Measurements from ENCODE around the gene GPX8.
A peak's percentile ranks its signal among the peaks of the same experiment; 100 is the strongest.

GPX8 gene, protein sequence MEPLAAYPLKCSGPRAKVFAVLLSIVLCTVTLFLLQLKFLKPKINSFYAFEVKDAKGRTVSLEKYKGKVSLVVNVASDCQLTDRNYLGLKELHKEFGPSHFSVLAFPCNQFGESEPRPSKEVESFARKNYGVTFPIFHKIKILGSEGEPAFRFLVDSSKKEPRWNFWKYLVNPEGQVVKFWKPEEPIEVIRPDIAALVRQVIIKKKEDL
- 0.05 to 0.76 (median 0.30) reads per million in 18 experiments for total RNA-seq

DNA sequence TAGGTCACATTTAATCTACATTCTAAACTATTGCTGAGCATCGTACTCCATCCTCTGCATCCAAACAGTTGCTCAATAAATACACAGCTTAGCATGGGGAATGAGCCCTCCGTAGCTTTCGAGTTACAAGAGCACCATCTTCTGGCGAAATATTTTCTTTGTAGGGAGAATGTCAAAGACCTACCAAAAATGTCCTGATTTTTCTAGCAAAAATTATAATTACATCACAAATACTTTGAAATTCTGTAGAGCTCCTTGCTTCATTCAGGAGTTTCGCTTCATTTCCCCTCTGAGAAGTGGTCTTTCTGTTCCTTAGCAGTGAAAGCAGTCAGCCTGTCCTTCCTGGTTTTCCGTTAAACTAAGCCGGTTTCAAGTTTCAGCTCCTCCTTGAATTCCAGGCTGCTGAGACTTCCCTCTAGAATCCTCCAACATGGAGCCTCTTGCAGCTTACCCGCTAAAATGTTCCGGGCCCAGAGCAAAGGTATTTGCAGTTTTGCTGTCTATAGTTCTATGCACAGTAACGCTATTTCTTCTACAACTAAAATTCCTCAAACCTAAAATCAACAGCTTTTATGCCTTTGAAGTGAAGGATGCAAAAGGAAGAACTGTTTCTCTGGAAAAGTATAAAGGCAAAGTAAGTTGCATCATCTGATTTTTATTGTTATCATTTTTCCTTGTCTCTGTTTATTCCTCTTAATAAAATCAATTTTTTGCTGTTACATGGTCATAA, at the start of gene GPX8:
Gene GPX8, plus strand, starts transcription at position 409 of the 730 bp plus-strand sequence. Its CDS starts 22 bp downstream, at position 431.
- DNase-seq = peak; percentile 10 to 24

DNA sequence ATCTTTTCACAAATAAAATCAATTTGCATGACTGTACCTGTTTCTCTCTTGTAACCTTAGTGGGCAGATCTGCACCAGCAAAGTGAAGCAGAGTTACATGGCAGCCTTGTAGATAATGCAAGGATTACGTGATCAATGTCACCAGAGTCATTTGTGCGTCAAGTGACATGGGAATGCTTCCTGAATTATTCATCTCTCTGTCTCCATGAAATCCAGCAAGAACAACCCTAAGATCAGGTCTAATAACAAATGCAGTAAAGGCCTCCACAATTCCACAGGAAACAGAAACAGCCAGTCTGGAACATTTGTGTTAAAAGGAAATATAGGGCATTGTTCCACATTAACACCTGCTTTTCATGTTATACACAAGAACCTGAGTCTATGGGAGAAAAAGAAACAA, 49.8 kb upstream of the GPX8 start:
- DNase-seq = no peak

DNA sequence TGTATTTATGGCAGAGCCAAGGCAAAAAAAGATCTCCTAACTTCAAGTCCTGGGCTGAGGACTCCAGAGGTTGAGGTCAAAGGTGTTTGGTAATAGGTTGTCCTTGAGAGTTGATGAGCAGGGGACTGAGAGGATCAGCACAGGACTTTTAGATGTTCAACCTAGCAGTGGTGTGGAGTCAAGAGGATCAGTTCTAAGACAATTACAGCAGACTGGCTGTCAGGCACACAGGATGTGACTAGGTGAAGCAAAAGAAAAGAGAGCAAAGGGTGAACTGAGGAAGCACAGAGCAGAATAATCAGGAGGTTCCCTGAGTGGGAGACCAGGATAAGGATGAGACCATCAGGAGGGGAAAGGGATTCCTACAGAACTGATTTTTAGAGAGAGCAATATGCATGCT, 46.6 kb upstream of the GPX8 start:
- DNase-seq = no peak

DNA sequence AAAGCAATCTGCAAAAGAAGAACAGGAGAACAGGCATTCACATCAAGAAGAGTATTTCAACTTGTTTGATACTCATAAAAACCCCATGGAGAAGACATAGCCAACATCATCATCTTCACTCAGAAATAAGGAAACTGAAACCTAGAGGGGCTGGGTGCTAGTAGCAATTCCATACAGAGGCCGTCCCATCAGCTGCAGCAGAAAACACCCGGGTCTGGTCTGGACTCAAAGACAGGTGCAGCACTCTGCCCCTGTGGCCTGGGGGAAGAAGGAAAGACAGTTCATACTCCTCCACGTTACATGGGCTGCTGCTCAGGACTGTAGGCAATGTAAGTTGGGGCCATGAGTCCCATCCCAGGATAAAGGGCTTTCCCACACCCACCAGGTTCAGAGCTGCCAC, 45.9 kb upstream of the GPX8 start:
- no peak for DNase-seq

DNA sequence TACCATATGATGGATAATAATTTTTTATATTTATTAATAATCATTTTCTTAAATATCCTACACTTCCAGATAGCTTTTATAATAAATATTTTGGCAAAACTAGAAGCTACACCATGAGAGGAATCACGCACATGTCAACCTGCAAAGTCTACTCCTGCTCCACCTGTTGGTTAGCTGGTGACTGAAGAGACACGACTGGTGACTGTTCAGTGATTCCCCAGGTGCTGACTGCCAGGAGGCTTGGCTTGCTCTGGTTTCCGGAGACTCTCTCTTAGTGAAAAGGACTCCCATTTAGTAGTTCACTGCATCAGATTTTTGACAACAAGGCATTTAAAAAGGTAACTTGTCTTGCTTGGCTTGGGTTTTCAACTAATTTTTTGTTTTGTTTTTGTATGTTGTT, 36.6 kb upstream of the GPX8 start:
- no peak for DNase-seq

DNA sequence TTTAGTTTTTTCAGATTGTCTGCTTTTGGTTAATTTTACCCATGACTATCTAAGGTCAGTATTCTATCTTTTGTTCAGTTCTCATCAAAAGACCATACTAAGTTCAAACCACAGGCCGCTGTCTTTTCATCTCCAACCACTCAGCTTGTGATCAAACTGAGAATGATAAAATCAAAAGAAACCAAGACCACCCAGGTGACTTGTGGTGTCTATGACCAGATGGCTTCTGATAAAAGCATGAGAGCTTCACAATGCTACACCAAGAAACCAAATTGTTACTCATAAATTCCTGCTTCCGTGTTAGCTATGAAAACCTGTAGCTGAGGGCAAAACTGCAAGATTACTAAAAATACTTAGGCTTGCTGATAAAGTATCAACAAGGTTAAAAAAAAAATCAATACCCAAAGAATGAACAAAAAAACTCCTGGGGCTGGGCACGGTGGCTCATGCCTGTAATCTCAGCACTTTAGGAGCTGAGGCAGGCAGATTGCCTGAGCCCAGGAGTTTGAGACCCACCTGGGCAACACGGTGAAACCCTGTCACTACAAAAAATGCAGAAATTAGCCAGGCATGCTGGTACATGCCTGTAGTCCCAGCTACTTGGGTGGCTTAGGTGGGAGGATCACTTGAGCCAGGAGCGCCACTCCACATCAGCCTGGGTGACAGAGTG, 25.8 kb upstream of the GPX8 start:
- DNase-seq = no peak

DNA sequence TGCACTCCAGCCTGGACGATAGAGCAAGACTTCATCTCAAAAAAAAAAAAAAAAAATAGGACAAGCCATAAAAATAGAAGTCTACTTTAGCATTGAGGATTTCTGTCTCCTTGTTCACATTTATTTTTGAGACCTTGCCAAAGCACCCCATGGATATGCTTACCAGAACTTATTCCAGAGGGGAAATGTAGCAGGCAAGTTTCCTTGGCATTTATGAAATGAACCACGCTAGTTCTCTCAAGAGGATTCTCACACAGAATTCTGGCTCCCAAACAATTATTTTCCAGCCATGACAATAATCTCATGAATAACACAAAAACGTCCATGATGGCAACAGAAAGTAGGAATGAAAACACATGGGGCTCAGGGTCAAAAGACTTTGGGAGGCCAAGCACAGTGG, 23.4 kb upstream of the GPX8 start:
- no peak for DNase-seq

DNA sequence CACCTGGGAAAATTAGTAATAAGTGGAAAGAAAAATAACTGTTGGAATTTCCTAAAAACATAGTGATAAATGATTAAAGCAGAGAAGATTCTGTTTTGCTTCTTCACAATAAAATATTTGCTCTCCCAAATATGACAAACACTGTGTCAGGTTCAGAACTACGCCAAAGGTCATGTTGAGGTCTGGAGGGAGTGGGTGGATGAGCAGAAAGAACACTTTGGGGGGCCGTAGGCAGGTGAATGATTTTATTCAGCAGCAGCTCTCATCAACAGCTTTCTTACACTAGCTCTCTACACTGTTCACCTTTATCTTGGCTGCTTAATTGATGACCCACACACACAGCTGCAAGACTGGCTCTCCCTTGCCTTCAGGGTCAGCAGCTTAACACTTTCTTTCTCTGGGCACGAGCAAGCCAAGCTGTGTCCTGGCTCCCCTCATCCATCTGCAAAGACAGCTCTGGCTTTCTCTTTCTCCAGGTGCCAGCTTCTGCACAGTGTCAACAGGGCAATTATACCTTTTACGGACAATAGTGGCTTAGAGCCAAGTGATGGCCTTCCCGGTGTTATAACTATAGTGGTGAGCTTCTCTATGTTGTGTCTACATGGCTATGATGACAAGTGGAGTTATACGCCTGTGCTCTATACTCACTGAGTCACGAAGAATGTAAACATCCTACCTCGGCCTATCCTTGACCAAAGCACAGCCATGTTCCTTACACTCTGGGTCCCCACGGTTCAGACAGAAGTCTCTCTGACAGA, 18.9 kb upstream of the GPX8 start:
- no peak for DNase-seq

DNA sequence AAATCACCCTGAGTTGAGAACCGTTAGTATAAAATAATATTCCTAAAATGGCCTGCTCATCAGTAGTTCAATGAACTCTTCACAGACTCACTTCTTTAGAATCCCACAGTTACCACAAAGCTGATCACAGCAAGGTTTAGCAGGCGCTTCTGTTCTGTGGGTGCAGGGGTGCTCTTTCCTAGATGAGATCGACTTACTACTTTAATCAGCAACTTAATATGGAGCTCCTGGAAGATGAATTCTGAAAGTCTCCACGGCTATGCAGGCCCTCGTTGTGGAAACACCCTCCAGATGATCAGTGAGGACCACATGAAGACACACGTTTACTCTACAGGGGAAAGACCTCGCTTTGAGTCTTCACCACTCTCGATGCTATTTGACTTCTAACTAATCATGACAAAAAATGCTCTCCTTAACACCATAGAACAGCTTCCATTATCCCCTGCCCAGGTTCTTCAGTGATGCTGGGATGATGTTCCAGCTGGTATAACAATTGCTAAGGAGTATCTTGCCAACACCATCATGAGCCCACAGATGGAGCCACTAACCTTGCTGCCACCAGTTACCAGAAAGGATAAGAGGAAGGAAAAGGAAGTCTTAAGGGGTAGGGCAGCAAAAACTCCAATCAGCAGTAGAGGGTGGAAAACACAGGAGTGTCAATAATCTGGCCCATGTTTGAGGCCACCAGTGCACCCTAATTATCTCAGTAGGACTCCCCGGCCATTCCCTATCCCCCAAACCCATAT, 17.9 kb upstream of the GPX8 start:
- DNase-seq = no peak

DNA sequence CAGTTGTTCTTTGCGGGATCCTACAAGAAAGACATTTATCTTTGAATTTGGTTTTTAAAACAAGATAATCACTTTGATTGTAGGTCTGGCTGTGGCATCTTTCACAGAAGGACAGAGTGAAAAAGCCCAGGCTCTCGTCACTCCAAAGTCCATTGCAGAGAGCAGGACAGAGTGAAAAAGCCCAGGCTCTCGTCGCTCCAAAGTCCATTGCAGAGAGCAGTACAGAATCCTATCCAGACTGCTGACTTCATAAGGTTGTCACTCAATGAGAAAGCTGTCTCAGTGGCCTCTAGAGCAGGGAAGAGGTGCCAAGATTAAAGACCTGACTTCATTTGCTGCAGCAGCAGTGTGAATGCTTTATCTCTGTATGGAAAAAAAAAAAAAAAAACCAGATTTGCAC, 16.3 kb upstream of the GPX8 start:
- no peak for DNase-seq

DNA sequence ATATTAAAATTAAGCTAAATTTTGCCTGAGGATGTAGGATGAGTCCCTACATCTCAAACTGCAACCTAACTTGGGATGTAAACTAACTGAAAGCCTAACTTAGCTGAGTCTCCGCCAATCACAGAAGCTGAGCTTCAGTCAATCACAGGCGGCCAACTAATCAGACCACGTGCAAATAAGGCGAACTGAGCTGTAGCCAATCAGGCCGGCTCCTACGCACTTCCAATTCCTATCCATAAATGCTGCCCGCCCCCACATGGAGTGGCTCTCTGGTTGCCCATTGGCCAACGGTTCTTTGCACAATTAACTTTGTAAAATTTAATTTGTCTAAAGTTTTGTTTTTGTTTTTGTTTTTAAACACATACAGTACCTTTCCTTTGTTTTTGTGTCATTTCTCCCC, 13.9 kb upstream of the GPX8 start:
- DNase-seq = no peak

DNA sequence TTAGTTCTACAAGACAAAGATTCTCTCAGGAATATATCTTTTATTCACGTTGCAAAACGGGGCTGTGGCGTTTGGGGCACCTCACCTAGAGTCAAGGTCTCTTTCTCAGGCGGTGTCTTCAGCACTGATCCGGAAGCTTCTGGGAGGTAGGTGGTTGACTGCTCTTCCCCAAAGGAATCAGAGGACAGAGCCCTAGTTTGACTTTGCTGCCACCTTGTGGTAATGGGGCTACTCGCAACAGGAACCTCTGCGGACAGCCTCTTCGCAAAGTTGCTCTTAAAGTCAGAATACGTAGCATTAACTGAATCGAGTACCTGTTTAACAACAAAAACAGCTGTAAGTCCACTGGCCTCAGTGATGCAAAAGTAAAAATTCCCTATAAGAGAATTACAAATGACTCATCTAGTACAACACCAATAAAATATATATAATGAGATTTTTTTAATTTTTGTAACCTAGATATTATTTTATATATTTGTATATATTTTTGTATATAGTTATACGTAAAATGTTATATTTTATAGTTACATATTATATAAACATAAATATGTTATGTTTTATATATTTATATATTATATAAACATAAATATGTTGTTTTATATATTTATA, 13.3 kb upstream of the GPX8 start:
- DNase-seq = peak; percentile 87 to 88

DNA sequence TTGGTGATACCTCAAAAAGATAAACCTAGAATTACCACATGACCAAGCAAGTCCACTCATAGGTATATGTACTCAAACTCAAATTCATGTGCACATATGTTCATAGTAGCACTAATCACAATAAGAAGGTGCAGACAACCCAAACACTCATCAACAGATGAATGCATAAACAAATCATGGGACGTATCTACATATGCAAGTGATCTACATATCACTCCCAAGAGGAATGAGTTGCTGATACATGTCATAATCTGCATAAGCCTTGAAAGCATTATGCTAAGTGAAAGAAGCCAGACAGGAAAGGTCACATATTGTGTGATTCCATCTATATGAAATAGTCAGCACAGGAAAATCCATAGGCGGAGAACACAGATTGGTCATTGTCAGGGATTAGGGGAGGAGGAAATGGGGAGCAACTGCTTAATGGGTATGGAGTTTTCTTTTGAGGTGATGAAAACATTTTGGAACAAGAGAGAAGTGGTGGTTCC, 10.6 kb upstream of the GPX8 start:
- no peak for DNase-seq

DNA sequence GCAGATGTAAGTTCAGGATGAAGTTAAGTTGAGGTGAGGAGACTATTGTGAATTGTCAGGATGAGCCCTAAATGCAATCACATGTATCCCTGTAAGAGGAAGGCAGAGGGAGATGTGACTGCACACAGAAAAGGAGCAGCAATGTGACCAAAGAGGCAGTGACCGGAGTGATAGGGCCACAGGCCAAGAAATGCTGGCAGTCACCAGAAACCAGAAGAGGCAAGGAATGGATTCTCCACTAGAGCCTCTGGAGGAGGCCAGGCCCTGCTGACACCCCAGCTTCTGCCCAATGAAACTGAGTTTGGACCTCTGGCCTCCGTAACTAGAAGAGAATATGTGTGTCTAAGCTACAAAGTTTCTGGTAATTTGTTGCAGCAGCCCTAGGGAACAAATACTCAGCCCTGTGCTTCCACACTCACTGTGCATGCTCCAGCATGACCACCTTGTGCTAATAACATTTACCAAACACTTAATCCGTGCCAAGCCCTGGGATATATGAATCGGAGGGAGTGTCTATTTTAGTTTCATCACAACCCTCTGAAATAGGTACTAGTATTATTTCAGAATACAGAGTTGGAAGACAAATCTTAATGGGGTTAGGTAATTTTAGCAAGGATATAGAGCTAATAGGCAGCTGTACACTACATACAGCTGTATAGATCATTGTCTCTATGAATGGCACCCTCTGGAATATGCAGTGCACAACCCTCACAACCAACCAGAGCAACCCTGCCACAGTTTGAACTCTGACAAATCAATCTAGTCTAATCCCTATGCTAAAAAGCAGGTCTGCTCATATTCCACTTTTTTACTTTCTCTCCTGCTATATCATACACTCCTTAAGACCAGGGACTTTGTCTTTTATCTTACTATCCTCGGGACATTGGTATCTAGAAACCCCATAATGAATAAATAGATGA, 7.8 kb upstream of the GPX8 start:
- no peak for DNase-seq

DNA sequence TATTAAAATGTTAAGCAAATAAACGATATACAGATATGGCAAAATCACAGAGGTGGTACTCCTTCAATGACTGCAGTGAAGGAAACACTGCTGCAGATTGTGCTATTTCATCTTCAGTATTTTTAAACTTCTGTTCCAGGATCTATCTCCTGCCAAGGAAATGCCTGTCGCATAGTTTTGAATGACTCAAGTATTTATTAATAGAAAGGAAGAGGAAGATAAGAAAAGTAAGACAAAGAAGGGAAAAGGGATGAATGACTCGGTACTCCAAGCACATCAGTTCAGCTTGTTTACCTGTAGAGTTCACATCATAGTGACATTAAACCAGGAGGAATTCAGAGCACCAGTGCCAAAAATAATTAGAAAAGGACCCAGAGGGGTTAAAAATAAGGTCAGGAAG, 5.1 kb upstream of the GPX8 start:
- no peak for DNase-seq

DNA sequence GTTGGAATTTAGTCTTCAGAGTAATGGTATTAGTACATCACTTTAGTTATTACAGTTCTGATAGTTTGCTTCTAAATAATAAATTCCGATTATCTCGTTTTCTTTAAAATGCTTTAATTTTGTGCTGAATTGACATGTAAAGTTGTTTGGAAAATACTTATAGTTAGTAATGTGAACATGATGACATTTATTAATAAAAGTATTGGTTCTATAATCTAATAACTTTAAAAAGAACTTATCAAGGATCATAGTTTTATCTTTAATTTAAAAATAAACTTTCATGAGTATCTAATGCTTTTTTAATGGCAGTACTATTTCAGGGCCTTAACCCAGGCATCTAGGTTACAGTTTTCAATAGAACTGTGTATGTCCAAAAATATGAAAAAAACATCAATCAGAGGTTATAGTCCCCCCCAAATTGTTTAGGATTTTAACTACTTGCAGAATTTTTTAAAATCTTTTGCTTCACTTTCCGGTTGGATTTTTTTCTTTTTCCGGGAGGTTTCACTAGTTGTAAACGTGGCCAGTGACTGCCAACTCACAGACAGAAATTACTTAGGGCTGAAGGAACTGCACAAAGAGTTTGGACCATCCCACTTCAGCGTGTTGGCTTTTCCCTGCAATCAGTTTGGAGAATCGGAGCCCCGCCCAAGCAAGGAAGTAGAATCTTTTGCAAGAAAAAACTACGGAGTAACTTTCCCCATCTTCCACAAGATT, 680 bp downstream of the GPX8 start:
- DNase-seq = peak in 1 of 2 donors; percentile 22

DNA sequence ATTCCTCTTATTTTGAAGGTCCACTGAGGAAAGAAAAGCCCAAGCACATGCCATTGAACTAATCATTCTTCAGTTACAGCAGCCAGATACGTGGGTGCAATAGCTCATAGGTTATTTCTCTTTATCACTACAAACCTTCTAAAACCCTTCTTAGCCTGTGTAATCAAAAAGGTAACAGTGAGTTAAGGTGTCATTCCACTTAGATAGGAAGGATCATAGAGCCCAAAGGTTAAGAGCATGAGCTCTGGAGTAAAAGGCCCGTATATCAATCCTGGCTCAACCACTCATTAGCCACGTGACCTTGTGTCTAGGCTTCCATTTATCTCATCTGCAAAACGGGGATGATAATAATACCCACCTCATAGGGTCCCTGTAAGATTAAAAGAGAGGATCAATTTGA, 2.7 kb downstream of the GPX8 start:
- DNase-seq = no peak

DNA sequence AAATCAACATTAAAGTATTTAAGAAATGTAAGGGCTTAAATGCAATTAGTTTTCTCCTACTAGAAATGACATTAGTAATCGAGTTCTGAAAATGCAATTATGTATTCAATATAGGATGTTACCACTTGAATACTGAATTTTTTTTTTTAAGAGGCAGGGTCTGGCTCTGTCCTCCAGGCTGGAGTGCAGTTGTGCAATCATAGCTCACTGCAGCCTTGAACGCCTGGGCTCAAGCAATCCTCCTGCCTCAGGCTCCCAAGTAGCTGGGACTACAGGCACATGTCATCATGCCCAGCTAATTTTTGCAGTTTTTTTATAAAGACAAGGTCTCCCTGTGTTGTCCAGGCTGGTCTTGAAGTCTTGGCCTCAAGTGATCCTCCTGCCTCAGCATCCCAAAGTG, 11.5 kb downstream of the GPX8 start:
- DNase-seq = no peak

DNA sequence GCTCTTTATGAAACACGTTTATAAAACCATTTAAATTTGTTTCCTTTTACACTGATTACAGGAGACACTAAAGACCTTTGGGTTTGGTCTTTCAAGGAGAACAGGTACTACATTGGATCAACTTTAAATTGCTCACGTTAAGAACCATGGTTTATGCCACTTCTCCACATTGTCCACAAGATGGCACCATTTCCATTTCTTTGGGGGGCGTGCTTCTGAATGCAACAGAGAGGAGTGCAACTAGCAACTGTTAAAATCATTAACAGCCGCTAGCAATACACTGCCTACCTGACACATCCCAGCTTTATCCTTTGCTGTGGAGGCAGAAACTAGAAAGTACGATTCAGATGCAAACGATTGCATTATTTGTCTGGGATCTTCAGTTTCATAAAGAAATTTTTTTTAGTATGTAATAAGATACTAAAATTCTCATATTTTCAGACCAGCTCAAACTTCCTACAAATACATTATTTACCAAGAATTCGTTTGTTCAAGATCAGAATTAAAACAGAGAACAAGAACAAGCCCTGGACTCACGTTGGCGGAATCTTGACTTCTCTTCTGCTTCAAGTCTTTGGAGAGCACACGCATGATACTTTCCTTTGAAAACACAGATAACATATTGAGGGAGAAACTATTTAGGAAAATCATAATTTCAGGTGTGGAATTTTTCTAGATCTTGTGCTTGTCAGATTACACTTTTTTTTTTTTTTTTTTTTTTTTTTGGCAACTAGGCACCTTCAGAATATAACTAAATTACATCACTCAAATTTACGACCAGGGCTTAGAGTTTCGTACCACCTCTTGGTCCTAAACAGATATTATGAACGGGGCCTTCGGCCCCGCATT, 12.3 kb downstream of the GPX8 start:
- DNase-seq = peak; percentile 75 to 78

Measured in inflammatory macrophage (primary cell).